ENCODE data around the gene ZBTB1. TPM values are rescaled to one million over a fixed set of nuclear protein-coding genes. Genes with fewer than 3 reads are reported as not detected.

The ZBTB1 gene, protein sequence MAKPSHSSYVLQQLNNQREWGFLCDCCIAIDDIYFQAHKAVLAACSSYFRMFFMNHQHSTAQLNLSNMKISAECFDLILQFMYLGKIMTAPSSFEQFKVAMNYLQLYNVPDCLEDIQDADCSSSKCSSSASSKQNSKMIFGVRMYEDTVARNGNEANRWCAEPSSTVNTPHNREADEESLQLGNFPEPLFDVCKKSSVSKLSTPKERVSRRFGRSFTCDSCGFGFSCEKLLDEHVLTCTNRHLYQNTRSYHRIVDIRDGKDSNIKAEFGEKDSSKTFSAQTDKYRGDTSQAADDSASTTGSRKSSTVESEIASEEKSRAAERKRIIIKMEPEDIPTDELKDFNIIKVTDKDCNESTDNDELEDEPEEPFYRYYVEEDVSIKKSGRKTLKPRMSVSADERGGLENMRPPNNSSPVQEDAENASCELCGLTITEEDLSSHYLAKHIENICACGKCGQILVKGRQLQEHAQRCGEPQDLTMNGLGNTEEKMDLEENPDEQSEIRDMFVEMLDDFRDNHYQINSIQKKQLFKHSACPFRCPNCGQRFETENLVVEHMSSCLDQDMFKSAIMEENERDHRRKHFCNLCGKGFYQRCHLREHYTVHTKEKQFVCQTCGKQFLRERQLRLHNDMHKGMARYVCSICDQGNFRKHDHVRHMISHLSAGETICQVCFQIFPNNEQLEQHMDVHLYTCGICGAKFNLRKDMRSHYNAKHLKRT
- 10 to 100 TPM; 29.0 to 38.2 TPM for total RNA-seq

DNA sequence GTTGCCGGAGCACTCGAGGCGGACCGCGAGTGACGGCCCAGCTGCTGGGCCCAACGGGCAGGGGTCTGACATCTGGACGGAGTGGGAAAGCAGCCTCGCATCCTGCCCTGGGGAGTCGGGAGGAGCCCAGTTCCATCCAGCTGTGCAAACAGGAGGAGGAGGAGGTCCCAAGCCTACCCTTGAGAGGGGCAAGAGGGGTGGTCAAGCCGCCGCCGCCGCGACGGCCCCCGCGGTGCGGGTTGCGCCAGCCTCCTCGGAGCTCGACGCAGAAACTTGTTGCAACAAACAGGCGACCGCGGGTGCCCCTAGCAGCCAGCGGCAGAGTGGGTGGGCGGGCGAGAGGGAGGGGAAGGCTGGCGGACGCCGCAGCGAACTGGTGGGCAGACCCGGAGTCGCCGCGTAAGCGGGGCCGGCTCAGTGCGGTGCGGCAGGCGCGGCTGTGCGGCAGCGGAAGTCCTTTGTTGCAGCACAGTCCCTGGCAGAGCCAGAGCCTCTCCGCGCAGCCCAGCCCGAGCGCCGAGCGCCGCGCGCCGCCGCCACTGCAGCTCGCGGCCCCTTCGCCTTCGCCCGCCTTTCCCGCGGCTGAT, at the start of gene ZBTB1:
ZBTB1 (plus strand) TSS at position 461 of the 587 bp plus-strand sequence. CDS start 16,735 bp downstream, outside the sequence.

DNA sequence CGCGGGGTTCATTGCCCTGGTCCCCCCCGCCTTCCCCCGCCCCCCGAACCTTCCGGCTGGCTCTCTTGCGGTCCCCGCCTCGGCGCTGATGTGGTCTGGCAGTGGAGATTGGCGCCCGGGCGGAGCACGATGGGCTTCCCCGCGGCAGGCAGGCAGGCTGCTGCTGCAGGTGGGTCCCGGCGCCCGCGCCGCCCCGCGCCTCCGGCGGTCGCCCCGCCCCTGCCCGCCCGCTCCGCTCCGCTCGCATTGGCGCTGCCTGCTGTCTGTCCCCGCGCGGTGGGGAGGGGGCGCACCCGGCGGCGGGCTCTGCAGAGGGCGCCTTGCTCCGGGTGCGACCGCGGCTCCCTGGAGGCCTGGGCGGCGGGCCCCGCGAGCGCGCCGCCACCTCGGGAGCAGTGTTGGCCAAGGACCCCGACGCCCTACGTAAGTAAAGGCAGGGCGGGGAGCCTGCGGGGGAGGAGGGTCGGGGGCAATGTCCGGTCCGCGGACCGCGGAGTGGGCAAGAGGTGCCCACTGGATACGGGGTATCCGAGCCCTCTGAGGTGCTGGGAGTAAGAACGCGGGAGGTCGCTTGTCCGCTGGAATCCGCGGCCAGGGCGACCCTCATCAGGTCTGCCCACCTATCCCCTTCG, 39.3 kb upstream of the ZBTB1 start, which contains the start of gene AKAP5:
AKAP5 (plus strand) TSS at position 309 of the 632 bp plus-strand sequence. CDS start 2,896 bp downstream, outside the sequence.

DNA sequence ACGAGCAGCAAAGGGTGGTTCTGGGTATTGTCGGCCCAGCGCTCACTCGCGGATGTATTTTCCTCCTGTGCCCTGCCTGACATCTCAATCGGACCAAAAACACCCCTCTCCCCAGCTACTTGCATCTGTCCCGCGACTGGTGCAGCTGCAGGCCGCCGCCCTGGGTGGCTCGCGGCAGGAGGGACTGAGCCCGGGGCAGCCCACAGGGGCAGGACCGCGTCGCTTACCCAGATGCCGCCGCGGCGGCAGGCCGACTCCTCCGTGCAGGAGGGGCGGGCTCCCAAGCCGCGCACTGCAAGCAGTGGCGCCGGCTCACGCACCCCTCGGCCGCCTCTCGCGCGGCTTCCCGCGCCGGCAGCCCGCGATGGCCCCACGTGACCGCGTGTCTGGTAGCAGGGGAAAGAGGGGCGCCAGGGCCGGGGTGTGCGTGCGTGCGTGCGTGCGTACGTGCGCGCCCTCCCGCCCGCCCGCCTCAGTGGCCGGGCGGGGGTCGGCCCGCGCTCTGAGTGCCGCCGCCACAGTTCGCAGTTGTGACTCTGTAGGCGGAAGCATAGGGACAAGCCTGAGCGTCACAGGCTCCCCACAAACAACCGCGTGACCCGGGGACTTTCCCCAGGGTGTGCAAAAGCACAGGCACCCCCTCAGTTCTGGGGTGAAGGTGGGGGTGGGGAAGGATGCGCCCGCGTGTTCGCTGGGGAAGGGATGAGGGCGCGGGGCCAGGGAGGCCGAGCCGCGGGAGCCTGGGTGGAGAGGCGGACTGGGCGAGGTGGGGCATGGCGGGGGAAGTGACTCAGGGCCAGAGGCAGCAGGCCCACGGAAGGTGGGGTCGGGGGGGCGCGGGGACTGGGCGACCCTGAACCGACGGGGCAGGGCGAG, 898 bp upstream of the ZBTB1 start, which contains the start of gene ZBTB25:
ZBTB25 (minus strand) TSS at position 405 of the 876 bp plus-strand sequence. CDS start 13,305 bp downstream, outside the sequence.

DNA sequence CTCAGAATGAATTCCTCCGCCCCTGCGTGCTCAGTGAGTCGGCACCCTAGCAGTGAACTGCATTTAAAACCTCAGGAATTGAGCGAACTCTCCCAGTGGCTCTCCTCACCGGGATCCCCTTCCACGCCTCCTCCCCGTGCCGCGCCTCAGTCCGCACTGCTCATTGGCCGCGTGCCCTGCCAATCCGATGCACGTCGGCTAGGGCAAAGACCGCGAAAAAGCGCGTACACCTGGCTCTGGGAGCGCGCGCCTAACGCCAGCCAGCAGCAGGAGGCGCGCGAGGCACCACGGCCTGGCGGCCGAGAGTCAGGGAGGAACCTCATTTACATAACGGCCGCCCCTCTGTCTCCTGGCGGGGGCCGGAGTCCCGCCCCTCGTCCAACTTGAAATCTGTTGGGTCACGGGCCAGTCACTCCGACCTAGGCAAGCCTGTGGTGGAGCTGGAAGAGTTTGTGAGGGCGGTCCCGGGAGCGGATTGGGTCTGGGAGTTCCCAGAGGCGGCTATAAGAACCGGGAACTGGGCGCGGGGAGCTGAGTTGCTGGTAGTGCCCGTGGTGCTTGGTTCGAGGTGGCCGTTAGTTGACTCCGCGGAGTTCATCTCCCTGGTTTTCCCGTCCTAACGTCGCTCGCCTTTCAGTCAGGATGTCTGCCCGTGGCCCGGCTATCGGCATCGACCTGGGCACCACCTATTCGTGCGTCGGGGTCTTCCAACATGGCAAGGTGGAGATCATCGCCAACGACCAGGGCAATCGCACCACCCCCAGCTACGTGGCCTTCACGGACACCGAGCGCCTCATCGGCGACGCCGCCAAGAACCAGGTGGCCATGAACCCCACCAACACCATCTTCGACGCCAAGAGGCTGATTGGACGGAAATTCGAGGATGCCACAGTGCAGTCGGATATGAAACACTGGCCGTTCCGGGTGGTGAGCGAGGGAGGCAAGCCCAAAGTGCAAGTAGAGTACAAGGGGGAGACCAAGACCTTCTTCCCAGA, 35.9 kb downstream of the ZBTB1 start, which contains the start of gene HSPA2:
HSPA2 (plus strand) TSS at position 534 of the 995 bp plus-strand sequence; CDS start at position 643, 109 bp downstream.

DNA sequence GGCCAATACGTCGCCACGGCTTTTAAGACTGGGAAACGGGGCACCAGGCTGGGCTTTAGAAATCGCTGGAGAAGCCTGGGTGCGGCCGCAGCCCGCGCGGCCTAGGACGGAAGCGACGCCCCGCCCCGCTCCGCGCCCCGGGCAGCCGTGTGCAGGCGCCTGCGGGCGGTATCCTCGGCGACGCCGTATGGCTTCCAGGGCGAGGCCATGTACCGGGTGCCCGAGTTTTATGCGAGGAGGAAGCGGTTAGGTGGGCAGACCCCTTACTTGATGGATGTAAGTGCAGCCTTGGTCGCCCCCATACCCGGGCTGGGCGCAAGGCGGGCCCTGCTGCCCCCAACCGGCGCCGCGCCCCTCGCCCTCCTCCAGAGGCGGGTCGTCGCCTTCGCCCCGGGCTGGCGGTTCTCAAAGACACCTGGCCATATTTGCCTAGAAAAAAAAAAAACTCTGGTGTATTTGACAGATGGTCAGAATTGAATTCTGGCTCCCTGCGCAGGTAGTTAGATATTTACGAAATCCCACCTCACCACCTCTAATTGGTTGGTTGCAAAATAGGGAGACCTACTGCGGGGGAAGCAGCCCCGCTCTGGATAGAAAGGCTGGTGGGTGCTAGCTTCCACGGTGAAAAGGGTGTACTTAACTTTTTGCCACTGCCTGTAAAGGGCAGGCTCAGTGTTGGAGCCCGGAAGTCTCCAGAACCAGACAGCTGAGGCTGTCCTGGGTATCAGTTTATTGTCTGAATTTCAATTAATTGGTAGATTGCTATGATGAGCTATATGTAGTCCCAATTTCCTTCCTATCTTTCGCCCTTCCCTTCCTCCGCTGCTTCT, 45.4 kb downstream of the ZBTB1 start, which contains the start of gene PPP1R36:
PPP1R36 (plus strand) TSS at position 171 of the 830 bp plus-strand sequence; CDS start at position 208, 37 bp downstream.

Small RNA genes within 50 kb of the gene (small RNA-seq; reads per million reads assigned to genes)
- gene AL049869.4, result 0 reads per million in 2 donors

Other genes with a start within 250 kb of the ZBTB1 start
- 10 to 100 TPM; 14.8 to 39.6 TPM for gene ESR2, start 210.4 kb upstream of the ZBTB1 start, total RNA-seq
- gene MTHFD1, start 116.4 kb upstream of the ZBTB1 start, total RNA-seq, result 100 to 1,000 TPM in 1 of 2 donors, 10 to 100 TPM in 1; 46.1 to 111 TPM
- gene AKAP5, start 39.3 kb upstream of the ZBTB1 start, total RNA-seq, result under 1 TPM; 0.33 to 0.34 TPM
- 1 to 10 TPM; 6.3 to 7.6 TPM for gene ZBTB25, start 932 bp upstream of the ZBTB1 start, total RNA-seq
- gene HSPA2, start 36.0 kb downstream of the ZBTB1 start, total RNA-seq, result 10 to 100 TPM in 1 of 2 donors, 1 to 10 TPM in 1; 8.9 to 24.6 TPM
- gene PPP1R36, start 45.2 kb downstream of the ZBTB1 start, total RNA-seq, result 1 to 10 TPM; 1.0 to 1.3 TPM
- gene PLEKHG3, start 199.7 kb downstream of the ZBTB1 start, total RNA-seq, result 10 to 100 TPM; 49.0 to 53.7 TPM